ENCODE results near the gene FAM170A. TPM values are rescaled to one million over a fixed set of nuclear protein-coding genes. Genes with fewer than 3 reads are reported as not detected.

The FAM170A gene
- total RNA-seq, 2 donors from 2014 or later, result 1.1 TPM; not detected in 1

DNA sequence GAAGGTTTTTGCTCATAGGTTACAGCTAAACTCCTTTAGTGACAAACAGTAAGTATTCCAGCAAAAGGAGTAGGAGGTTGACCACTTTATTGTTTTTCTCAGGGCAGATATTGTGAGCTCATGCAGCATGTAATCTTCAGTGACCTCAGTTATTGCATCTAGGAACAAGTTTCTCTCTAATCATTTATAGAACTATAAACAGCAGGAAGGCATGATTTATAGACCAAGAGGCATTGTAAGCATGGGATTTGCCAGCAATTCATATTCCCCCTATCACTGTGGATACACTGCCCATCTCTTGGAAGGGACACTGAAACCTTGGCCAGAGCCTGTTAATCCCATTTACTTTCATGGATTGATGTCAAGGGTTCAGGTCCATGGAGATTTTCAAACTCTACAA is 15.4 kb upstream of the FAM170A start:
- DNase-seq (ENCODE audit: low spot score), result no peak
- no peaks in the 10 kb centered on the region for H3K27me3 ChIP-seq (replicated peaks; ENCODE audit: insufficient read depth)
- no peak for TF ChIP-seq POLR2A (IDR thresholded peaks at IDR 0.05)
- TF ChIP-seq, protein P1, sequence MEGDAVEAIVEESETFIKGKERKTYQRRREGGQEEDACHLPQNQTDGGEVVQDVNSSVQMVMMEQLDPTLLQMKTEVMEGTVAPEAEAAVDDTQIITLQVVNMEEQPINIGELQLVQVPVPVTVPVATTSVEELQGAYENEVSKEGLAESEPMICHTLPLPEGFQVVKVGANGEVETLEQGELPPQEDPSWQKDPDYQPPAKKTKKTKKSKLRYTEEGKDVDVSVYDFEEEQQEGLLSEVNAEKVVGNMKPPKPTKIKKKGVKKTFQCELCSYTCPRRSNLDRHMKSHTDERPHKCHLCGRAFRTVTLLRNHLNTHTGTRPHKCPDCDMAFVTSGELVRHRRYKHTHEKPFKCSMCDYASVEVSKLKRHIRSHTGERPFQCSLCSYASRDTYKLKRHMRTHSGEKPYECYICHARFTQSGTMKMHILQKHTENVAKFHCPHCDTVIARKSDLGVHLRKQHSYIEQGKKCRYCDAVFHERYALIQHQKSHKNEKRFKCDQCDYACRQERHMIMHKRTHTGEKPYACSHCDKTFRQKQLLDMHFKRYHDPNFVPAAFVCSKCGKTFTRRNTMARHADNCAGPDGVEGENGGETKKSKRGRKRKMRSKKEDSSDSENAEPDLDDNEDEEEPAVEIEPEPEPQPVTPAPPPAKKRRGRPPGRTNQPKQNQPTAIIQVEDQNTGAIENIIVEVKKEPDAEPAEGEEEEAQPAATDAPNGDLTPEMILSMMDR (IDR thresholded peaks at IDR 0.05), result no peak
- no peak for TF ChIP-seq POLR2AphosphoS5 (IDR thresholded peaks at IDR 0.05)
- H3K9me3 ChIP-seq, result no peaks in the 10 kb centered on the region
- no peaks in the 10 kb centered on the region for H3K4me1 ChIP-seq (replicated peaks)
- intact Hi-C loops (cut with DNase I), result no loop called here
- H3K27ac ChIP-seq, result no peak overlapping the region
- no peak overlapping the region for H3K4me3 ChIP-seq
- no peaks in the 10 kb centered on the region for H3K36me3 ChIP-seq

- intact Hi-C loops (cut with DNase I), result no loop called here
- WGBS, result 47% methylated on average over 2 of the region's 2 CpGs
Observed at GRCh38 chr5:119614838-119615237, 14.5 kb upstream of the FAM170A start.

GRCh38 chr5:119626086-119626485 is 3.3 kb upstream of the FAM170A start:
- WGBS, result 67% methylated on average over 2 of the region's 2 CpGs
- intact Hi-C loops (cut with DNase I), result no loop called here
- DNase-seq (ENCODE audit: low spot score), result no peak
- Histone ChIP-seq H3K27me3 (replicated peaks; ENCODE audit: insufficient read depth) (no peaks in the 10 kb centered on the region), H3K4me3 (no peak overlapping the region), H3K27ac (no peak overlapping the region), H3K36me3 (no peaks in the 10 kb centered on the region), H3K9me3 (no peaks in the 10 kb centered on the region), H3K4me1 (replicated peaks) (no peaks in the 10 kb centered on the region)
- TF ChIP-seq, protein P1 (IDR thresholded peaks at IDR 0.05), result no peak
- no peak for TF ChIP-seq POLR2A (IDR thresholded peaks at IDR 0.05)
- no peak for TF ChIP-seq POLR2AphosphoS5 (IDR thresholded peaks at IDR 0.05)

More at GRCh38 chr5:119614838-119615237, 14.5 kb upstream of the FAM170A start:
- Histone ChIP-seq H3K27ac (no peak overlapping the region), H3K36me3 (no peaks in the 10 kb centered on the region), H3K4me1 (replicated peaks) (no peaks in the 10 kb centered on the region), H3K4me3 (no peak overlapping the region), H3K9me3 (no peaks in the 10 kb centered on the region), H3K27me3 (replicated peaks; ENCODE audit: insufficient read depth) (no peaks in the 10 kb centered on the region)
- no peak for DNase-seq (ENCODE audit: low spot score)
- TF ChIP-seq POLR2AphosphoS5 (IDR thresholded peaks at IDR 0.05) (no peak), POLR2A (IDR thresholded peaks at IDR 0.05) (no peak)
- TF ChIP-seq, protein P1 (IDR thresholded peaks at IDR 0.05), result no peak

GRCh38 chr5:119630752-119631440 is 1.5 kb downstream of the FAM170A start:
- DNase-seq (ENCODE audit: low spot score), result no peak
- intact Hi-C loops (cut with DNase I), result no loop called here
- Histone ChIP-seq H3K36me3 (no peaks in the 10 kb centered on the region), H3K27me3 (replicated peaks; ENCODE audit: insufficient read depth) (no peaks in the 10 kb centered on the region), H3K4me1 (replicated peaks) (no peaks in the 10 kb centered on the region), H3K4me3 (no peak overlapping the region), H3K27ac (no peak overlapping the region), H3K9me3 (no peaks in the 10 kb centered on the region)
- whole genome bisulfite sequencing, result 81% methylated on average over 9 of the region's 9 CpGs
- TF ChIP-seq POLR2A (IDR thresholded peaks at IDR 0.05) (no peak), POLR2AphosphoS5 (IDR thresholded peaks at IDR 0.05) (no peak)
- TF ChIP-seq, protein P1 (IDR thresholded peaks at IDR 0.05), result no peak

GRCh38 chr5:119631660-119632059 is 2.3 kb downstream of the FAM170A start:
- H3K27ac ChIP-seq, result no peak overlapping the region
- TF ChIP-seq POLR2AphosphoS5 (IDR thresholded peaks at IDR 0.05) (no peak), POLR2A (IDR thresholded peaks at IDR 0.05) (no peak)
- TF ChIP-seq, protein P1 (IDR thresholded peaks at IDR 0.05), result no peak
- H3K36me3 ChIP-seq, result no peaks in the 10 kb centered on the region
- intact Hi-C loops (cut with DNase I), result no loop called here
- 99% methylated on average over 3 of the region's 3 CpGs for WGBS
- no peaks in the 10 kb centered on the region for H3K27me3 ChIP-seq (replicated peaks; ENCODE audit: insufficient read depth)
- DNase-seq (ENCODE audit: low spot score), result no peak
- no peaks in the 10 kb centered on the region for H3K4me1 ChIP-seq (replicated peaks)
- H3K4me3 ChIP-seq, result no peak overlapping the region
- no peaks in the 10 kb centered on the region for H3K9me3 ChIP-seq

Data from prostate gland (tissue), 2 donors.